Measurements from ENCODE around the gene WNT3A. TPM values are rescaled to one million over a fixed set of nuclear protein-coding genes. Genes with fewer than 3 reads are reported as not detected.

Gene WNT3A
- total RNA-seq, 1 experiment from 2014 or later = 0.24 TPM

GRCh38 chr1:228104526-228105269 is 97.9 kb downstream of the WNT3A start:
- ChIA-PET CTCF (no interaction called here), POLR2A (ENCODE audit: unreplicated experiment) (interaction anchor here (0.6 kb wide), 1 partner anchor 387 kb away, joined by 3 read pairs; no protein-coding TSS in a partner anchor)
- H2AFZ ChIP-seq = no peak overlapping the region
- H3K4me2 ChIP-seq = no peak overlapping the region
- intact Hi-C loops (cut with micrococcal nuclease; ENCODE audit: unreplicated experiment) = no loop called here
- H3K27ac ChIP-seq = no peak overlapping the region
- no peak for TF ChIP-seq EZH2 (IDR thresholded peaks at IDR 0.05; ENCODE audit: low read depth)
- no peak overlapping the region for H3K4me3 ChIP-seq
- peaks cover 8% of the 10 kb centered on the region for H4K20me1 ChIP-seq (ENCODE audit: insufficient read depth)
- H3K9me3 ChIP-seq (ENCODE audit: insufficient read depth, low read depth) = no peaks in the 10 kb centered on the region
- no TSS peak for BruUV-seq (replicated peaks)
- no peak for DNase-seq
- no peaks in the 10 kb centered on the region for H3K27me3 ChIP-seq (ENCODE audit: insufficient read depth, low read depth)
- 0 out of 2 replicates have a peak, but pooled peaks cover 4% of the 10 kb centered on the region for H3K36me3 ChIP-seq (ENCODE audit: low read depth)
- H3F3A ChIP-seq (ENCODE audit: insufficient read depth, low read depth) = peaks cover 31% of the 10 kb centered on the region
- H3K9me2 ChIP-seq (ENCODE audit: insufficient read depth) = no peaks in the 10 kb centered on the region
- H3K4me1 ChIP-seq (replicated peaks; ENCODE audit: insufficient read depth) = peaks cover 14% of the 10 kb centered on the region
- peaks cover 14% of the 10 kb centered on the region for H3K79me2 ChIP-seq (ENCODE audit: low read depth)

- H3F3A ChIP-seq (ENCODE audit: insufficient read depth, low read depth) = peaks cover 24% of the 10 kb centered on the region
- 0 out of 2 replicates have a peak, but pooled peaks cover 4% of the 10 kb centered on the region for H3K36me3 ChIP-seq (ENCODE audit: low read depth)
- H3K4me2 ChIP-seq = no peak overlapping the region
- no peaks in the 10 kb centered on the region for H3K27me3 ChIP-seq (ENCODE audit: insufficient read depth, low read depth)
- no peak overlapping the region for H2AFZ ChIP-seq
- peaks cover 14% of the 10 kb centered on the region for H3K79me2 ChIP-seq (ENCODE audit: low read depth)
- peaks cover 14% of the 10 kb centered on the region for H3K4me1 ChIP-seq (replicated peaks; ENCODE audit: insufficient read depth)
- H3K9me3 ChIP-seq (ENCODE audit: insufficient read depth, low read depth) = no peaks in the 10 kb centered on the region
- intact Hi-C loops (cut with micrococcal nuclease; ENCODE audit: unreplicated experiment) = no loop called here
- H3K9me2 ChIP-seq (ENCODE audit: insufficient read depth) = no peaks in the 10 kb centered on the region
- H3K27ac ChIP-seq = no peak overlapping the region
- H4K20me1 ChIP-seq (ENCODE audit: insufficient read depth) = 0 out of 2 replicates have a peak, but pooled peaks cover under 1% of the 10 kb centered on the region
- no peak overlapping the region for H3K4me3 ChIP-seq
- no TSS peak for BruUV-seq (replicated peaks)
- TF ChIP-seq CTCF (conservative IDR thresholded peaks at IDR 0.05) (no peak), EZH2 (IDR thresholded peaks at IDR 0.05; ENCODE audit: low read depth) (no peak)
- DNase-seq = no peak
- POLR2A ChIA-PET (ENCODE audit: unreplicated experiment) = no interaction called here
- CTCF ChIA-PET = no interaction called here
Measured at GRCh38 chr1:228105270-228105995, 98.6 kb downstream of the WNT3A start.

- TF ChIP-seq CTCF (conservative IDR thresholded peaks at IDR 0.05) (no peak), EZH2 (IDR thresholded peaks at IDR 0.05; ENCODE audit: low read depth) (no peak)
Measured at GRCh38 chr1:228105996-228106799, 99.4 kb downstream of the WNT3A start.

More at GRCh38 chr1:228105996-228106799, 99.4 kb downstream of the WNT3A start:
- no TSS peak for BruUV-seq (replicated peaks)
- Histone ChIP-seq H3K79me2 (ENCODE audit: low read depth) (peaks cover 14% of the 10 kb centered on the region), H3K4me3 (no peak overlapping the region), H2AFZ (no peak overlapping the region), H3K9me2 (ENCODE audit: insufficient read depth) (no peaks in the 10 kb centered on the region), H3K27ac (no peak overlapping the region), H3K9me3 (ENCODE audit: insufficient read depth, low read depth) (no peaks in the 10 kb centered on the region), H3K27me3 (ENCODE audit: insufficient read depth, low read depth) (no peaks in the 10 kb centered on the region), H3K36me3 (ENCODE audit: low read depth) (0 out of 2 replicates have a peak, but pooled peaks cover 4% of the 10 kb centered on the region), H3K4me2 (no peak overlapping the region), H3K4me1 (replicated peaks; ENCODE audit: insufficient read depth) (peaks cover 14% of the 10 kb centered on the region), H3F3A (ENCODE audit: insufficient read depth, low read depth) (peaks cover 16% of the 10 kb centered on the region; the same call in 1 of the 2 replicates), H4K20me1 (ENCODE audit: insufficient read depth) (no peaks in the 10 kb centered on the region)
- DNase-seq = no peak
- POLR2A ChIA-PET (ENCODE audit: unreplicated experiment) = no interaction called here
- CTCF ChIA-PET = interaction anchor here (0.6 kb wide), 2 partner anchors 357 to 1149 kb away, joined by 3 to 4 read pairs; no protein-coding TSS in a partner anchor
- intact Hi-C loops (cut with micrococcal nuclease; ENCODE audit: unreplicated experiment) = no loop called here
